ENCODE data around the gene APOC1. TPM values are rescaled to one million over a fixed set of nuclear protein-coding genes. Genes with fewer than 3 reads are reported as not detected.
A peak's percentile ranks its signal among the peaks of the same experiment; 100 is the strongest.
"Not testable (repeated sequence)": the region's sequence is repeated elsewhere in the genome, so short reads cannot be mapped to it uniquely, and the experiment has no call there.

The APOC1 gene
- polyA plus RNA-seq, 1 experiment = 3.4 TPM

DNA sequence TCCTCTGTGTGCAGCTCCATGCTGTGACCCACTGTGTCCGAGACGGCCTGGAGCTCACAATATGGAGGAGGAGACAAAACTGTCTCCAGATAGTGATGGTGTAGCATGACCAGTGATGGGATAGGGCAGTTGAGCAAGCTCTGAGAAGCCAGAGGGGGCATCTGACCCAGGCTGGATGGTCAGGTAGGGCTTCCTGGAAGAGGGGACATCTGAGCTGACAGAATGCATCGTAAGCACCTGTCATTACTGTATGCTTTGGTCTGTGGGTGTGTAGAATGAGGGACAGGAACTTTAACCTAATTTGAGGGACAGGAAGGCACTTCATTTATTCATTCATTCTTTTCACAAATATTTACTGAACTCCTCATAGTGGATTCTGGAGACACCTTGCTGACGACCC, 29.8 kb upstream of the APOC1 start:
- POLR2A ChIA-PET = interaction anchor here (0.6 to 1.1 kb wide), 2 partner anchors 30 to 39 kb away, joined by 3 to 9 read pairs; partner anchors contain the start of gene NECTIN2
- no peak overlapping the region for H3K27ac ChIP-seq (ENCODE audit: low read depth, low read length)

GRCh38 chr19:44886141-44886540, 28.3 kb upstream of the APOC1 start:
- ChIA-PET POLR2A (no interaction called here), CTCF (interaction anchor here (1.3 kb wide), 1 partner anchor 115 kb away, joined by 4 read pairs; no protein-coding TSS in a partner anchor)
- H3K27ac ChIP-seq (ENCODE audit: low read depth, low read length) = no peak overlapping the region
- no peak overlapping the region for H3K4me3 ChIP-seq (ENCODE audit: low read depth, low read length)
- TF ChIP-seq, protein P1, sequence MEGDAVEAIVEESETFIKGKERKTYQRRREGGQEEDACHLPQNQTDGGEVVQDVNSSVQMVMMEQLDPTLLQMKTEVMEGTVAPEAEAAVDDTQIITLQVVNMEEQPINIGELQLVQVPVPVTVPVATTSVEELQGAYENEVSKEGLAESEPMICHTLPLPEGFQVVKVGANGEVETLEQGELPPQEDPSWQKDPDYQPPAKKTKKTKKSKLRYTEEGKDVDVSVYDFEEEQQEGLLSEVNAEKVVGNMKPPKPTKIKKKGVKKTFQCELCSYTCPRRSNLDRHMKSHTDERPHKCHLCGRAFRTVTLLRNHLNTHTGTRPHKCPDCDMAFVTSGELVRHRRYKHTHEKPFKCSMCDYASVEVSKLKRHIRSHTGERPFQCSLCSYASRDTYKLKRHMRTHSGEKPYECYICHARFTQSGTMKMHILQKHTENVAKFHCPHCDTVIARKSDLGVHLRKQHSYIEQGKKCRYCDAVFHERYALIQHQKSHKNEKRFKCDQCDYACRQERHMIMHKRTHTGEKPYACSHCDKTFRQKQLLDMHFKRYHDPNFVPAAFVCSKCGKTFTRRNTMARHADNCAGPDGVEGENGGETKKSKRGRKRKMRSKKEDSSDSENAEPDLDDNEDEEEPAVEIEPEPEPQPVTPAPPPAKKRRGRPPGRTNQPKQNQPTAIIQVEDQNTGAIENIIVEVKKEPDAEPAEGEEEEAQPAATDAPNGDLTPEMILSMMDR (IDR thresholded peaks at IDR 0.05; ENCODE audit: low read depth, low read length) = no peak
- no peaks in the 10 kb centered on the region for H3K27me3 ChIP-seq (ENCODE audit: control insufficient read depth, insufficient read depth, low read length)
- no peak for DNase-seq (ENCODE audit: low read depth, low spot score)
- H3K9me3 ChIP-seq (ENCODE audit: control insufficient read depth, insufficient read depth, low read length) = no peaks in the 10 kb centered on the region

More for the DNA sequence above, 29.8 kb upstream of the APOC1 start:
- CTCF ChIA-PET = interaction anchor here (1.1 to 1.6 kb wide), 5 partner anchors 40 to 197 kb away, joined by 3 to 5 read pairs (median 3); no protein-coding TSS in a partner anchor
- H3K27me3 ChIP-seq (ENCODE audit: control insufficient read depth, insufficient read depth, low read length) = no peaks in the 10 kb centered on the region
- H3K4me3 ChIP-seq (ENCODE audit: low read depth, low read length) = no peak overlapping the region
- no peak for DNase-seq (ENCODE audit: low read depth, low spot score)
- TF ChIP-seq, protein P1 (IDR thresholded peaks at IDR 0.05; ENCODE audit: low read depth, low read length) = no peak
- no peaks in the 10 kb centered on the region for H3K9me3 ChIP-seq (ENCODE audit: control insufficient read depth, insufficient read depth, low read length)

- POLR2A ChIA-PET = interaction anchor here (0.7 kb wide), 1 partner anchor 10 kb away, joined by 6 read pairs; no protein-coding TSS in a partner anchor
- no peaks in the 10 kb centered on the region for H3K27me3 ChIP-seq (ENCODE audit: control insufficient read depth, insufficient read depth, low read length)
- DNase-seq (ENCODE audit: low read depth, low spot score) = no peak
- H3K27ac ChIP-seq (ENCODE audit: low read depth, low read length) = no peak overlapping the region
- H3K9me3 ChIP-seq (ENCODE audit: control insufficient read depth, insufficient read depth, low read length) = no peaks in the 10 kb centered on the region
- TF ChIP-seq, protein P1 (IDR thresholded peaks at IDR 0.05; ENCODE audit: low read depth, low read length) = no peak
- H3K4me3 ChIP-seq (ENCODE audit: low read depth, low read length) = no peak overlapping the region
- CTCF ChIA-PET = interaction anchor here (0.6 kb wide), 1 partner anchor 122 kb away, joined by 3 read pairs; no protein-coding TSS in a partner anchor
Observed at GRCh38 chr19:44887648-44888047, 26.8 kb upstream of the APOC1 start.

DNA sequence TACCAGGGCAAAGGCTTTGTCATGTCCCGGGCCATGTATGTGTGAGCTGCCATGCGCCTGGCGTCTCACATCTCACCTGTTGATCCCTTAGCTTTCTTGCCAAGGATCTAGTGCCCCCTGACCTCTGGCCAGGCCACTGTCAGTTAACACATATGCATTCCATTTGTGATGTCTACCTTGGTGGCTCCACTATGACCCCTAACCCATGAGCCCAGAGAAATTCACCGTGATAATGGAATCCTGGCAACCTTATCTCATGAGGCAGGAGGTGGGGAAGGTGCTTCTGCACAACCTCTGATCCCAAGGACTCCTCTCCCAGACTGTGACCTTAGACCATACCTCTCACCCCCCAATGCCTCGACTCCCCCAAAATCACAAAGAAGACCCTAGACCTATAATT, 26.1 kb upstream of the APOC1 start:
- H3K27ac ChIP-seq (ENCODE audit: low read depth, low read length); CTCF ChIA-PET: not testable (repeated sequence)

DNA sequence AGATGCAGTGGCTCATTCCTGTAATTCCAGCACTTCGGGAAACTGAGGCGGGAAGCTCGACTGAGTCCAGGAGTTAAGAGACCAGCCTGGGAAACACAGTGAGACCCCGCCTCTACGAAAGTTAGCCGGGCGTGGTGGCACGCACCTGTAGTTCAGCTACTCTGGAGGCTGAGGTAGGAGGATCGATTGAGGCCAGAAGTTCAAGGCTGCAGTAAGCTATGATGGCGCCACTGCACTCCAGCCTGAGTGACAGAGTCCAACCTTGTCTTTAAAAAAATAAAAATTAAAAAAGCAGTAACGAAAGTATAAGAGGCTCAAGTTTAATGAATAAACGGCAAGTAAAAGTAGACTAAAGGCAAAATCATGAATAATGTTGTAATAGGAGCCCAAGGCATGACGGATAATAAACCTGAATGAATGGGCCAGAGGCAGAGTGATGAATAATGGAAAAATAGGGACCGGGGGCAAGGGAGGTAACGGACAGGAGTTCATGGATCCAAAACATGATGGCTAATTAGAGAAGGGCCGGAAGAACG, 24.5 kb upstream of the APOC1 start:
- DNase-seq (ENCODE audit: low read depth, low spot score) = no peak
- ChIA-PET POLR2A (interaction anchor here (0.6 to 1.5 kb wide), 6 partner anchors 8 to 175 kb away, joined by 3 to 12 read pairs (median 3); partner anchors contain the start of gene CLPTM1), CTCF (interaction anchor here (1.0 to 1.5 kb wide), 2 partner anchors 62 to 201 kb away, joined by 3 to 4 read pairs; no protein-coding TSS in a partner anchor)
- Histone ChIP-seq H3K27ac (ENCODE audit: low read depth, low read length) (peak overlapping the region; percentile 96), H3K9me3 (ENCODE audit: control insufficient read depth, insufficient read depth, low read length) (no peaks in the 10 kb centered on the region), H3K27me3 (ENCODE audit: control insufficient read depth, insufficient read depth, low read length) (no peaks in the 10 kb centered on the region), H3K4me3 (ENCODE audit: low read depth, low read length) (peak overlapping the region; percentile 65)
- TF ChIP-seq, protein P1 (IDR thresholded peaks at IDR 0.05; ENCODE audit: low read depth, low read length) = no peak

More for the DNA sequence above, 26.1 kb upstream of the APOC1 start:
- POLR2A ChIA-PET; H3K4me3 ChIP-seq (ENCODE audit: low read depth, low read length); DNase-seq (ENCODE audit: low read depth, low spot score); H3K27me3 ChIP-seq (ENCODE audit: control insufficient read depth, insufficient read depth, low read length); H3K9me3 ChIP-seq (ENCODE audit: control insufficient read depth, insufficient read depth, low read length): not testable (repeated sequence)

All from AG04450 (cell line).